Activated CD4-positive, alpha-beta T cell treated with anti-CD3 and anti-CD28 coated beads, Interleukin-2, amount 50 U/mL, for 1 hour (primary cell): ENCODE measurements around the gene C22orf42.

ENCODE experiments used
- DNase-seq: peaks from one replicate; pipeline ENCODE4 v3.0.0-alpha.2; 2020

C22orf42 gene

DNA sequence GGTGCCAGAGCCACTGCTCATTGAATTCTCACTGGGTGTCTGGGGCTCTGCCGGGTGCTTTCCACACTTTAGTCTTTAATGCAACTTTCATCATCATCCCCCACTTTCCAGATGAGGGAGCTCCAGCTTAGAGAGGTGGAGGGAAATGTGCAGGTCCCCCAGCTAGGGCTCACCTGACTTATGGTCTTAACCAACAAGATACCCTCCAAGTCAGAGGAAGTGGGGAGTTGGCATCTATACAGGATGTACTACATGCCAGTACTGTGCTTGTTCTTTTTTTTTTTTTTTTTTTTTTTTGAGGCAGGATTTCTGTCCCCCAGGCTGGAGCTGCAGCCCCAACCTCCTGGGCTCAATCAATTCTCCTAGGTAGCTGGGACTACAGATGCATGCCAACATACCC is 26.3 kb downstream of the C22orf42 start:
- DNase-seq: no peak

DNA sequence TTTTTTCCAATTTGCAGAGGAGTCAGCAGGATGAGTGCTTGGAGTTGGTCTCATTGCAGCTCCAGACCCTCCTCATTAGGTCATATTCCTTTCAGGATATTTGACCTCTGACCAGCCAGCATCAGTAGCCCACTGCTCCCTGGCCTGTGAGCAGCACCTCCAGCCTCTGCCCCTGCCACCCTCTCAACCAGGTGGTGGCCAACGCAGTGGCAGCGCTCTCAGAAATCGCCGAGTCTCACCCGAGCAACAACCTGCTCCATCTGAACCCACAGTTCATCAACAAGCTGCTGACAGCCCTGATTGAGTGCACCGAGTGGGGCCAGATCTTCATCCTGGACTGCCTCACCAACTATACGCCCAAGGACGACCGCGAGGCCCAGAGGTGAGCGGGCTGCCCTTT is 27.0 kb downstream of the C22orf42 start:
- no peak for DNase-seq

DNA sequence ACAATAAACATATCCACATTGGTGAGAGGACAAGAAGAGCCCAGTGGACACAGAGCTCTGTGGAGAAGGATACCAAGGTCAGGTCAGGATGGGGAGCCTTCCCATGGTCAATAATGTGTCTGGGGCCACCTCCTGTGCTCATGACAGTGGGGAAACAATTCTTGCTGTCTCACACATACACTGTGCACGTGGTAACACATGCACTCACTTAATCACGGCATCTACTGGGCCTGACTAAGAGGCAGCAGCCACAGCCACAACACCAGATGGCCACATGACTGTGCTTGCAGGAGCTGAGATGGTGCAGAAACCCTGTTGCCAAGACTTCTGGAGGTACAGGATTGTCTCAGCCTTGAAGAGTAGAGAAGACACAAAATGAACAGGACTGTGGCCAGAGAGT is 28.6 kb downstream of the C22orf42 start:
- DNase-seq: no peak

DNA sequence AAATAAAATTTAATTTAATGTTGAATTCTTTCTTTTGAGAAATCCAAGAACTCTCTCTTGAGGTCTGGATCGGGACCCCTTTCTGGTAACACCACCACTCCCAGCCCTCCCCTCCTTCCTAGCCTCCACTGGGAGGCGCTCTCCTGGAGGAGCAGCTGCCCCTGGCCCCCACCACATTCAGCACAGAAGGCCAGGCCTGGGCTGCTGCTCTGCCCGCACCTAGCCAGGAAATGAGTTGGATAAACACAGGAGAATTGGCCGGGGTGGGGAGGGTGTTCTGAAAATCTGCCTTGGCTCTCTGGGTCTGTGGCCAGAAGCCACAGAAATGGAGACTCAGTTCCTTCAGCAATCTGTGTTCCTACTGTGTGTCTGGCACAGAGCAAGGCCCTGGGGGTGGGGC is 31.2 kb downstream of the C22orf42 start:
- no peak for DNase-seq

DNA sequence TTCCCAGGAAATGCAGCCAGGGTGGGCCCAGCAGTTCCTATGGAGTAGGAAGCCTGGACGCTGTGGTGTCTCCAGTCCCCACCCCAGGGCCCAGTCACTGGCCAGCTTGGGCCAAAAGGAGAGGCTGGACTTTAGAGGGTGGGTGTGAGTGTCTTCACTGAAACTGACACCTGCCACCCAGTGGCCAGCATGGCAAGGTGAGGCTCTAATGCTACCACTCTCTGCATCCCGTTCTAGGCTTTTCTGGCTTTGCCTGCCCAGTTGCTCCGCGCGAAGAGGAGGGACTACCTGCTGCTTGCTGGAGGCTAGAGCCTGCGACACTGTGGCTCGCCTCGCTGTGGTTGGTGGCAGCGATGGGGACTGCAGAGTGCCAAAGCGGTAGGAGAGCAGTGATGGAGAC is 35.4 kb downstream of the C22orf42 start:
- DNase-seq: no peak

DNA sequence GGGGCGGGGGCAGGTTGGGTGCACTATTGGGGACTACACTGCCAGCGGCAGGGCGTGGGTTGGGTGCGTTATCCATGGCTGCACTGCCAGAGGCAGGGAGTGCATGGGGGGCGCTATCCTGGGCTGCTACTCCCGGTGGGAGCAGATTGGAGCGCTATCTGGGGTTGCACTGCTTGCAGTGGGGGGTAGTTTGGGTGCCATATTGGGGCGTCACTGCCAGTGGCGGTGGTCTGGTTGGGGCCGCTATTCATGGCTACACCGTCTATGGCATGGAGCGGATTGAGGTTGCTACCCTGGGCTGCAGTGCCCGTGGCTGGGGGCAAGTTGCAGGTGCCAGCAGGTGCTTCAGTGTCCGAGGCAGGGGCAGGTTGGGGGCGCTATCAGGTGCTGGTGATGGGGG is 36.2 kb downstream of the C22orf42 start:
- DNase-seq: no peak

DNA sequence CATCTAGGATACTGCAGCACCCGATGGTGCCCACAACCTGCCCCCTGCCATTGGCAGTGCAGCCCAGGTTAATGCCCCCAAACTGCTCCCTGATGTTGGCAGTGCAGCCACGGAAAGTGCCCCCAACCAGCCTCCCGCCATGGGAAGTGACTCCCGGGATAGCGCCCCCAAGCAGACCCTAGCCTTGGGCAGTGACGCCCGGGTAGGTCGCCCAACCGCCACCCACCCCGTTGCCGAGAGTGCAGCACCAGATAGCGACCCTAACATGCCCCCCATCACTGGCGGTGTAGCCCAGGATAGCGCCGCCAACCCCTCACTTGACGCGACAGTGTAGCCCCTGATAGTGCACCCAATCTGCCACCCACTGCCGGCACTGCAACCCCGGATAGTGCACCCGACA is 38.5 kb downstream of the C22orf42 start:
- no peak for DNase-seq

DNA sequence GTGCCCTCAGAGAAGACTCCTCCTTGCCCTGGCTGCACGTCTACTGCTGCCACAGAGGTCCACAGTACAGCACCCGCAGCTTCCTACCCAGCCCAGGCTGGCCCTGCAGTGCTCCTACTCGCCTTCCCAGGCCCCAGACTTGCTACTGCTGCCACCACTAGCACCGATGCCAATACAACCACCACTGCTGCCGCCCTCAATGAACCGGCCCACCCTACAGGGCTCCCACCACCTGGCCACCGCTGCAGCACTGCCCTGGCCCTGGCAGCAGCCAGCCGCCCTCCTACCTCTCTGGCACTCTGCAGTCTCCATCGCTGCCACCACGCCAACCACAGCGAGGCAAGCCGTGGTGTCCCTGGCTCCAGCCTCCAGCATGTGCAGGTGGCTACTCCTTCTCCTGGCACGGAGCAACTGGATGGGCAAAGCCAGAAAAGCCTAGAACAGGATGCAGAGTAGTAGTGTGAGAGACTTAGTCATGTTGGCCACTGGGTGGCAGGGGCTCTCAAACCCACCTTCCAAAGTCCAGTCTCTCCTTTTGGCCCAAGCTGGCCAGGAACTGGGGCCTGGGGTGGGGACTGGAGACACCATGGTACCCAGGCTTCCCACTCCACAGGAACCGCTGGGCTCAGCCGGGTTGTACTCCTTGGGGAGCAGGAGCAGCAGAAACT is 39.4 kb downstream of the C22orf42 start:
- DNase-seq: no peak

DNA sequence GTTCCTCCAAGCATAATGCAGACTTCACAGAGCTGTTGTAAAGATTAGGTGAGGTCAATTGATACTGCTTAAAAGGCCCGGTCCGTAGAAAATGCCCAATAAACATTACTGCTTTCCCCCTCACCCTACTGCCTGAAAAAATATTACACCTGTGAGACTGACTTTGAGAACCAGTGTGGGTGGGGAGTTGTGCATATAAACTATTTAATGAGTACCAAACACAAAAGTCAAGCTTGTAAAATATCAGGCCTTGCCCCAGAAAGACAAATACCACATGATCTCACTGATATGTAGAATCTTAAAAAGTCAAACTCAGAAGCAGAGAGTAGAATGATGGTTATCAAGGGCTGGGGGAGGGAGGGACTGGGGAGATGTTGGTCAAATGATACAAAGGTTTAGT is 46.7 kb downstream of the C22orf42 start:
- DNase-seq: no peak

DNA sequence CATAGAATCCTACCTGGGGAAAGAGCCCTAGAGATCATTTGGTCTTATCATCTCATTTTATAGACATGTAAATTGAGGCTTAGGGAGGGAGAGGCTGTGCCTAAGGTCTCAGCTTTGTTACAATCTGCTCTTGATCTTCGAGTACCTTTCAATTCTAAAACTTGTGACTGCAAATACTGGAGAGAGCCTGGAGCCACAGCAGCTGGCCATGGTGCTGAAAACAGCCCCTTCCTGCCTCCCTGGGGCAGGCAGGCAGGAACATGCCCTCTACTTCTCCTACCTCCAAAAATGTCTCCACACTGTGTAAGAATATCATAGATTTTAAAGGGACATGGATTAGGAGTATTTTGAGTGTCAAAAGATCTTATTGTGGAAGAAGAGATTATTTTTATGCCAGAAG is 52.2 kb downstream of the C22orf42 start:
- DNase-seq: peak; percentile 5

DNA sequence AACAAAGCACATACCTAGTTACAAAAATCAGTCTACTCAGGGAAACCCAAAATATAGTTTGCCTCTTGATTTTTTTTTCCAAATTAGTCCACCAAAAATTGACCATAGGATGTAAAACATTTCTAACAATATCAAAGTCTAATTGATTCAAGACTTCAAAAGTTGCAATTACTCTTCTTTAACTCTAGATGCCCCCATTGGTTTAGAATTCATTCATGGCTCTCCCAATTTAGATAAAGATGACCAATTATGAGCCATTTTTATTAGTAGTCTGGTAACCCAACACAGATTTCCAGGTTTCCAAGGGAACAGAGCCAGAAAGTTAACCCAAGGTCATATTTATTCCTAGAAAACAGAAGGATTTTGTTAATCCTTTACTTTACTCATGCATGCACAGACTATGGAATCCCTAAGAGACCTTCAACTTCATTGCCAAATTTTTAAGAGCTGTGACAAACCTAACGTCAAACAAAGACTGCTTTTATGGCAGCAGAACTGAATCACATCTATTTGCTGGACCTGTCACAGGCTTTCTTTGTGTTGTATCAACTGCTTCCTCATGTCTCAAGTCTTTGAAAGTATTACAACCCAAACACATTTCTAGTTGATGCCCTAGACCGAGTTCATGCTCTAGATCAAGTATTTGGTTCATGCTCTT is 55.3 kb downstream of the C22orf42 start:
- no peak for DNase-seq

DNA sequence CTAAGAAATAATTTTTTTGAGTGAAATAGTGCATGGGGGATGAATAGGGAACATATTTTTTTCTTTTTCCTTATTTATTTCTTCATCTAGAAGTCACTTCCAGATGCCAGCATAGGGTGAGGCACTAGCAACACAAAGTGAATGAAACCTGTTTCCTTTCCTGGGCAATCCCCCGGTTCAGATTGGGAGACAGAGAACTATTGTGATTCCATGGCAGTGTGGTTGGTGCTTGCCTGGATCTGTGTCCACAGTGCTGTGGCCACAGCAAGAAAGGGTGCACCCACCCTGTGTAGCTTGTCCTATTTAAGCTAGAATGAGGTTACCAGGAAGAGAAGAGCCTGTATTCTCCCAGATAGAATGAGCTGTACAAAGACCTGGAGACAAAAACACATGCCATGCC is 58.4 kb downstream of the C22orf42 start:
- DNase-seq: no peak
